Neural cell (in vitro differentiated cells): Measurements from ENCODE around the gene GRM3.

Source experiments
- EP300 ChIP-seq: fragments of 450-650 bp; conservative IDR thresholded peaks from 2 replicates; pipeline ENCODE4 v1.6.1; 2014; ENCODE audit warnings: antibody characterized with exemption, mild to moderate bottlenecking, moderate library complexity; ENCODE audit not compliant: poor library complexity, severe bottlenecking
- EZH2 ChIP-seq: fragments of 200-600, 300-800 bp; shearing (Covaris generic), sonication (generic); IDR thresholded peaks from 2 replicates; pipeline ENCODE4 v1.6.1; 2014; ENCODE audit warnings: antibody characterized with exemption, low read length, borderline replicate concordance, mild to moderate bottlenecking; ENCODE audit not compliant: insufficient read depth, poor library complexity, severe bottlenecking
- POLR2AphosphoS5 ChIP-seq: IDR thresholded peaks from 2 replicates; pipeline ENCODE4 v1.6.1; 2012
- RAD21 ChIP-seq: fragments of 450-650 bp; conservative IDR thresholded peaks from 2 replicates; pipeline ENCODE4 v1.6.1; 2014; ENCODE audit warnings: antibody characterized with exemption, mild to moderate bottlenecking, moderate library complexity
- SMC3 ChIP-seq: fragments of 450-650 bp; conservative IDR thresholded peaks from 2 replicates; pipeline ENCODE4 v1.6.1; 2014; ENCODE audit warnings: antibody characterized with exemption, mild to moderate bottlenecking, moderate library complexity; ENCODE audit not compliant: poor library complexity
- TAF1 ChIP-seq: IDR thresholded peaks from 2 replicates; pipeline ENCODE4 v1.6.1; 2012; ENCODE audit warnings: low read depth
- TF ChIP-seq, protein P1 (sequence below): fragments of 450-650 bp; IDR thresholded peaks from 2 replicates; pipeline ENCODE4 v1.5.1; 2014; ENCODE audit warnings: antibody characterized with exemption, mild to moderate bottlenecking, moderate library complexity; ENCODE audit not compliant: poor library complexity, severe bottlenecking
- TF ChIP-seq, protein P2 (sequence below): IDR thresholded peaks from 2 replicates; pipeline ENCODE4 v1.6.1; 2012; ENCODE audit warnings: borderline replicate concordance

- TF ChIP-seq, protein P1, sequence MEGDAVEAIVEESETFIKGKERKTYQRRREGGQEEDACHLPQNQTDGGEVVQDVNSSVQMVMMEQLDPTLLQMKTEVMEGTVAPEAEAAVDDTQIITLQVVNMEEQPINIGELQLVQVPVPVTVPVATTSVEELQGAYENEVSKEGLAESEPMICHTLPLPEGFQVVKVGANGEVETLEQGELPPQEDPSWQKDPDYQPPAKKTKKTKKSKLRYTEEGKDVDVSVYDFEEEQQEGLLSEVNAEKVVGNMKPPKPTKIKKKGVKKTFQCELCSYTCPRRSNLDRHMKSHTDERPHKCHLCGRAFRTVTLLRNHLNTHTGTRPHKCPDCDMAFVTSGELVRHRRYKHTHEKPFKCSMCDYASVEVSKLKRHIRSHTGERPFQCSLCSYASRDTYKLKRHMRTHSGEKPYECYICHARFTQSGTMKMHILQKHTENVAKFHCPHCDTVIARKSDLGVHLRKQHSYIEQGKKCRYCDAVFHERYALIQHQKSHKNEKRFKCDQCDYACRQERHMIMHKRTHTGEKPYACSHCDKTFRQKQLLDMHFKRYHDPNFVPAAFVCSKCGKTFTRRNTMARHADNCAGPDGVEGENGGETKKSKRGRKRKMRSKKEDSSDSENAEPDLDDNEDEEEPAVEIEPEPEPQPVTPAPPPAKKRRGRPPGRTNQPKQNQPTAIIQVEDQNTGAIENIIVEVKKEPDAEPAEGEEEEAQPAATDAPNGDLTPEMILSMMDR = no peak
- TF ChIP-seq EZH2 (no peak), POLR2AphosphoS5 (no peak), RAD21 (no peak), SMC3 (no peak), TAF1 (no peak), EP300 (no peak)
- TF ChIP-seq, protein P2, sequence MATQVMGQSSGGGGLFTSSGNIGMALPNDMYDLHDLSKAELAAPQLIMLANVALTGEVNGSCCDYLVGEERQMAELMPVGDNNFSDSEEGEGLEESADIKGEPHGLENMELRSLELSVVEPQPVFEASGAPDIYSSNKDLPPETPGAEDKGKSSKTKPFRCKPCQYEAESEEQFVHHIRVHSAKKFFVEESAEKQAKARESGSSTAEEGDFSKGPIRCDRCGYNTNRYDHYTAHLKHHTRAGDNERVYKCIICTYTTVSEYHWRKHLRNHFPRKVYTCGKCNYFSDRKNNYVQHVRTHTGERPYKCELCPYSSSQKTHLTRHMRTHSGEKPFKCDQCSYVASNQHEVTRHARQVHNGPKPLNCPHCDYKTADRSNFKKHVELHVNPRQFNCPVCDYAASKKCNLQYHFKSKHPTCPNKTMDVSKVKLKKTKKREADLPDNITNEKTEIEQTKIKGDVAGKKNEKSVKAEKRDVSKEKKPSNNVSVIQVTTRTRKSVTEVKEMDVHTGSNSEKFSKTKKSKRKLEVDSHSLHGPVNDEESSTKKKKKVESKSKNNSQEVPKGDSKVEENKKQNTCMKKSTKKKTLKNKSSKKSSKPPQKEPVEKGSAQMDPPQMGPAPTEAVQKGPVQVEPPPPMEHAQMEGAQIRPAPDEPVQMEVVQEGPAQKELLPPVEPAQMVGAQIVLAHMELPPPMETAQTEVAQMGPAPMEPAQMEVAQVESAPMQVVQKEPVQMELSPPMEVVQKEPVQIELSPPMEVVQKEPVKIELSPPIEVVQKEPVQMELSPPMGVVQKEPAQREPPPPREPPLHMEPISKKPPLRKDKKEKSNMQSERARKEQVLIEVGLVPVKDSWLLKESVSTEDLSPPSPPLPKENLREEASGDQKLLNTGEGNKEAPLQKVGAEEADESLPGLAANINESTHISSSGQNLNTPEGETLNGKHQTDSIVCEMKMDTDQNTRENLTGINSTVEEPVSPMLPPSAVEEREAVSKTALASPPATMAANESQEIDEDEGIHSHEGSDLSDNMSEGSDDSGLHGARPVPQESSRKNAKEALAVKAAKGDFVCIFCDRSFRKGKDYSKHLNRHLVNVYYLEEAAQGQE = no peak
These were observed 104.5 kb downstream of the GRM3 start for GRCh38 chr7:86748201-86748600.
